ENCODE results near the gene MORN5.

DNA sequence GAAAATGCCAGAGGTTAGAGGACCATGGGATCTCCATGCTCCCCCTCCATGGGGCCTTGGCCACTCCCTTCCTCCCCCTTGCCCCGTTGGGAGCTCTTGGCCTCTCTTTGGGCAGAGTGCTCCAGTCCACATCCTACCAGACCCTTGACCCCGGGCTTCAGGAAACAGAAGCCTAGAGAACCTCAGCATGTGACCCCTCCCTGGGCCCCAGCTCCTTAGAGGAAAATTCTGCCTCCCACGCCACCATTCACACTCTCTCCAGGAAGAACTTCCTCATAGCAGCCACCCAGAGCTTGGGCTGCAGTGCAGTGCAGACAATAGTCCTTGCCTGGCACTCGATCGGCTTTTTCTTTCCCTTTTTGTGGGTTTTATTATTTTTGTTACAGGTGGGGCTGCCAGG, 63.1 kb downstream of the MORN5 start:
- TF ChIP-seq POLR2AphosphoS5 (IDR thresholded peaks at IDR 0.05): no peak
- TF ChIP-seq POLR2A (IDR thresholded peaks at IDR 0.05): no peak
- no peak for TF ChIP-seq CTCF (IDR thresholded peaks at IDR 0.05)

All from stomach (tissue), 4 donors.